A204.1 (cell line): ENCODE measurements around the gene NR6A1.

ENCODE experiments used
- FAIRE-seq: peaks from 2 replicates; lab custom pipeline; 2012; peaks lifted over from hg19 to GRCh38; lab: Jason Lieb, UNC

NR6A1 gene

GRCh38 chr9:124485201-124485600 lies 285.9 kb downstream of the NR6A1 start:
- no peak for FAIRE-seq

DNA sequence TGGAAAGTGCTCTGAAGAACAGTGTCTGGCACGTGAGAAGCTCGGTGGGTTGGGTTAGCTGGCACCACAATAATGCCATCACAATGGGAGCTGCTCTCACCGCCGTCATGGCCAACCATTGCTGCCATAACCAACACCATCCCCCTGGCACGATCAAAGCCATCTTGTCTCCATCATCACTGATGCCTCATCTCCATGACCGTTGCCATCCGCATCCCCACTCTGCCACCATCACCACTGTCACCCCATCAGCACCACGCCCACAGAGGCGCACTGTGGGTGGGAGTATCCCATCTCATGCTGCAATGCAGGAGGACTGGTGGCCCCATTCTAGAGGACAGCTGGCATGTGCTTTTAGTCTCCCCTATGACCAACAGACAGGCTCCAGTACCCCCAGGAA lies 287.6 kb downstream of the NR6A1 start:
- FAIRE-seq: no peak

DNA sequence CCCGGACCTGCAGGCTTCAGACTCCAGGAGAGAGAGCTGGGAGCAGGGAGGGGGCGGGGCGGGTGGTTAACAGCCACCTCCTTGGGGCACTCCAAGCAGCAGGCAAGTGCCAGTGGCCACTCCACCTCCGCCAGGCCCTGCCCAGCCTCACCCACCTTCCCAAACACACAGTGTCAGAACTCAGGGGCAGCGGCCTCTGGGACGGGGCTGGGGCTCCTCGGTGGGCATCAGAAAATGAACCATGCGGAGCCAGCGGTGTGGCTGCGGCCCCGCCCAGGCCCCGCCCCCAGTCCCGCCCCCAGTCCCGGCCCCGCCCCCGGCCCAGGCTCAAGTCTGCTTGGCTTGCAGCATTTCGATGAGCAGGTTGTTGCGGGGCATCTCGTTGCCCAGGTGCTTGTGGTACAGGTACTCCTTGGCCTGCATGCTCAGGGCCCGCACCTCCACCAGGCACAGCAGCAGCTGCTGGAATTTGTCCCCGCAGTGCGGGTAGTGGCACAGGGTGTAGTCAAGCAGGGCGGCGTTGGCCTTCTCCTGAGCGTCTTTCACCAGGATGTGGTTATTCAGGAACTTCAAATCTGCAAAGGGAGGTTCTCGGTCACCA lies 288.6 kb downstream of the NR6A1 start:
- no peak for FAIRE-seq

- FAIRE-seq: no peak
Measured at GRCh38 chr9:124481115-124481514, 290.0 kb downstream of the NR6A1 start.

GRCh38 chr9:124480621-124480981 lies 290.5 kb downstream of the NR6A1 start:
- no peak for FAIRE-seq

DNA sequence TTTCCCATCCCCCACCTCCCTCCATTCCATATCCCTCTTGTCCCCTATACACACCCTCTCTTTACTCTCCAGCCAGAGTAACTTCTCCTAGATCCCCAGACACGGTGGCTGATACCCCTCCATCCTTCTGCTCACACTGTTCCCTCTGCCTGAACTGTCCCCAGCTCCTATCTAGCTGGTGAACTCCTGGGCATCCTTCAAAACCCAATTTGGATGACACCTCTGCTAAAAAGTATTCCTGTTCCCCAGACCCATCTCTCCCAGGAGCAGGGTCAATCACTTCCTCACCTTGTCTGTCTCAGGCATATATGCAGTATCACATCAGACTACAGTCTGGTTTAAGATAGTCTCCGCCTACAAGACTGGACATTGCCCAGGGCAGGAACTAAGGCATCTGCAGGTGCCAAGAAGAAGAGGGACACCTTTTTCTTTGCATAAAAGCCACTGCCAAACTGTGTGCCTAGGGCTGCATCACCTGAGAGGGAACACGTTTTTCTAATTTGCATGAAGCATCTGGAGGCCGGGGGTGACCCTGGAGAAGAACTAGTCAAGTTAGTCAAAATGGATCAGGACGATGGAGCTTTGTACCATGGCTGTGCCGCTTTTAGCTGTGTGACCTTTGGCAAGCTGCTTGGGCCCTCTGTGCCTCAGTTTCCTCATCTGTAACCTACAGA lies 291.0 kb downstream of the NR6A1 start:
- FAIRE-seq: no peak

DNA sequence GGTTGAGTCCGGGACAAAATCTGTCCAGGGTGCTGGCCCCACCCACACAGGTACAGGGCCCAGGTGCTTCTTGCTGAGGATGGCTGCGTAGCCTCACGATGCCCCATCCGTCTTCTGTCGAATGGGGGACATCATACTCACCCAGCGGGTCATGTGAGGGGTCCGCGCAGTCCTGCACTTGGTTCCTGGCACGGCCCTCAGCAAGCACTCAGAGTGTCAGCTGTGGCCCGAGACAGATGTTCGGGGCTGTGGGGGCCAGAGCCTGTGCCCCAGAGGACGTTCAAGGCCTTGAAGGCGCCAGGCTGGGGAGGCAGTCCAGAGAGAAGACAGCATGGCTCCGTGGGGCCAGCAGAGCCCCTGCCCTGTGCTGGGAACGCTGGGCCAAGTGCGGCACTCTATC lies 291.7 kb downstream of the NR6A1 start:
- FAIRE-seq: no peak

DNA sequence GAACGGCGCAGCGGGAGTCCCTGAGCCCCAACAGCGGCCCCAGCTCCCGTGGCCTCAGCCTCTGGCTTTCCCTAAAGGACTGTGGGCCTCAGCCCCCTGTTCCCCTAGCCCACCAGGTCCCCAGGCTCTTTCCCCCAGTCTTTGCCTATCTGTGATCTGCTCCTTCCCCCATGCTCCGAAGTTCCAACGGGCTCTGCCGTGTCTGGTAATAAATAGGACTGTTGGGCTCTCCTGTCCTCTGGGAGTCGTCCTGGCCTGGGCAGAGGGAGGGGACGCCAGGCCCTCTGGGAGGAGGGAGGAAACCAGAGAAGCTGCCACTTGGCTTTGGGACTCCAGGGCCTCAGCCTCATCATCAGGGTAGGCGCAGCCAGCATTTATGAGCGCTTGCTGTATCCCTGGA lies 292.8 kb downstream of the NR6A1 start:
- no peak for FAIRE-seq

DNA sequence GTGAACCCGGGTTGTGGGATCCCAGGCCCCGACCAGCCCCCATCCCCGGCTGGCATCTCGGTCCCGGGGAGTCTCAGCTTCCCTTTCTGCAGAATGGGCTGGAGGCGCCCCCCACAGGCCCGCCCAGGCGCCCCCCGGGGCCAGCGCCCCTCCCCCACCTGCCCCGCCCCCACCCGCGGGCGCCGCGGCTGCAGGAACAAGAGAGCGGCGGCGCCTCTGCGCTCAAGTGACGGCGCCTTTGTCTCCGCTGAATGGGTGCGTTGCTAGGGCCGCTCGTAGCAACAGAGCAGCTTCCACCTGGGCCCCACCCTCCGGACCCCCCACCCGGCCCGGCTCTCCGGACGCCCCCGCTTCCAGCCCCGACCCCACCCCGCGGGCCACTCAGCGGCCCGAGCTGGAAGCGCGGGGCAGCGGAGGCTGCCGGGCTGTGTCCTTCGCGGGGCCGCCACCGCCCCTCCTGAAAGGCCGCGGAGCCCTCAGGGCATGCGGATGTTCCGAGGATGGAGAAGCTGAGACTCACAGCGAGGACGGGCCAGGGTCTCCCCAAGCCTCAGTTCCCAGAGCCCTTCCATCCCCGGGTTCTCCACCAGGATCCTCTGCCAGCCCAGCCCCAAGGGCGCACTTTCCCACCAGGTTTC lies 293.3 kb downstream of the NR6A1 start:
- no peak for FAIRE-seq

DNA sequence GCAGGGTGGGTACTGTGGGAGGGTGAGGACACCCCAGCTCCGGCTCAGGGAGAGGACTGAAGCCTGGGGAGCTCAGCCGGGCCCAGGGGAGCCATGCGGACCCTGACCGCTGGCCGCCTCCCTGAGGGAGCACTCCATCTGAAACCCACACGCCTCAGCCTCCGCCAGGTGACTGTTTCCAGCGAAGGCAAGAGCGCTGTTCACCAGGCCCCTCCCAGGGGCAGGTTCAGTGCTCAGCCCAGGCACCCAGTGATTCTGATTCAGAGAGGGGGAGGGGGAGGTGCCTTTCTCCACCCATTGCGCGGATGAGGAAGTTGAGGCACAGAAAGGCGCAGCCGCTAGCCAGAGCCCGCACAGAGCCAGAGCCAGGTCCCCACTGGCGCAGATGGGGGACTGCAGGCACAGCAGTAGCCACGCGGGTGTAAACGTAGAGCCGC lies 293.9 kb downstream of the NR6A1 start:
- no peak for FAIRE-seq

DNA sequence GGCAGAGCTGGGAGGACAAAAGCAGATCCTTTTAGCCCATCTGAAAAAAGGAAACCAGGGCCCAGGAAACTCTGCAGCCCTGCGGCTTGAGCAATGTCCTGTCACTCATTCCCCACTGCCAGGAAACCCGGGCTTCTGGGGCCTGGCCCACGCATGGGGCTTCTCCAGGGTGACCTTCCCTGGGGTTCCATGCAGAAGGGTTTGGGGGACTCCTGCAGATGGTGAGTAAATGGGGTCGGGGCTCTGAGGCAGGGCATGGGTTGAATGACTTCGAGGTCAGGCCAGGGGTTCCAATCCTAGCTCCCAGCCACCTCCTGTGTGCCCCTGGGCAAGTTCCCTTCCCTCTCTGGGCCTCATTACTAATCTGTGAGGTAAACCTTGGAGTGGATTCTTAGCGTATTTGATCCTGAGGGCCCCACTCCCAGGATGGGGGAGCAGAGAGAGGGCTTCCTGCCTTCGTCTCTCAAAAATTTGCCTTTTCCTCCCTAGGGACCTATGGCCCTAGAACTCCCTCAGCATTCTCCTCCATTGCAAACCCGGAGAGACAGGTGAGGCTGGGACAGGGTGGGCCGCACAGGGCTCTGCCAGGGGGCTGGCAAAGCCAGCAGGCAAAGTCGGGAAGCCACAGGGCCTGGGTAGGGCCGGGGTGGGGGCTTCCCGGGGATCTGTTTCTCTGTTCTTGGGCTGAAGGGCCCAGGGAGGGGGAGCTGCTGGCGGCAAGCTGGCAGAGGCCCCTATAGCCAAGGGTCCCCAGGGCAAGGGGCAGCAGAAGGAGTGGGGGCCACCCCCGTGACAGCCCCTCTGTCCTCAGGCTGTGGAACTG lies 295.0 kb downstream of the NR6A1 start:
- no peak for FAIRE-seq

DNA sequence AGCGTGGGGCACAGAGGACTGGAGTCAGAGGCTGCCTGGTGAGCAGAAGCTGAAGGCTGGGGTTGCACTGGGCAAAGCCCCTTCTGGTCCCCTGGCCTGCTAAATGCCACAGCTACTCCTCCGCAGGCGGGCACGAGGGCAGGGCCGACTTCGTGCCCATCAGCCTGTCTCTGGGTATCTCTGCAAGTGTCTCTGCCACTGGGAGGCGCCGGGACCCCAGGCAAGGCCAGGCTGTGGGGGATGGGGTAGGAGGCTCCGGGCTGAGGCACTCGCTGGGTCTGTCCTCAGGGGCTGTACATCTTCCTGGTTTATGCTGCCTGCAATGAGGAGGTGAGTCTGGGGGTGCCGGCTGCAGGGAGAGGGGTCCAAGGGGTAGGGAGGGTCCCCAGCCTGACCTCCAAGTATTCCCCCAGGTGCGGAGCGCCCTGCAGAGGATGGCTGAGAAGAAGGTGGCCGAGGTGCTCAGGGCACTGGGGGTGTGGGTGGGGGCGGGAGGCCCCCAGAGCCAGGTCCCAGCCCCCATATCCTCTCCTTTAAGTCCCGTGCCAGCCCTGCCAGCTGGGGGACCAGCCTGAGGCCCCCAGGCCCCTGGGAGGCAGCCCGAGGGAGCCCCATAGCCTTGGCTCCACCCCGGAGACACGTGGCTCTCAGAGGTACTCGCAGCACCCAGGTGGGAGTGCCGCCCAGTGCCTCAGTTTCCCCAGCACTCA lies 295.8 kb downstream of the NR6A1 start:
- no peak for FAIRE-seq

DNA sequence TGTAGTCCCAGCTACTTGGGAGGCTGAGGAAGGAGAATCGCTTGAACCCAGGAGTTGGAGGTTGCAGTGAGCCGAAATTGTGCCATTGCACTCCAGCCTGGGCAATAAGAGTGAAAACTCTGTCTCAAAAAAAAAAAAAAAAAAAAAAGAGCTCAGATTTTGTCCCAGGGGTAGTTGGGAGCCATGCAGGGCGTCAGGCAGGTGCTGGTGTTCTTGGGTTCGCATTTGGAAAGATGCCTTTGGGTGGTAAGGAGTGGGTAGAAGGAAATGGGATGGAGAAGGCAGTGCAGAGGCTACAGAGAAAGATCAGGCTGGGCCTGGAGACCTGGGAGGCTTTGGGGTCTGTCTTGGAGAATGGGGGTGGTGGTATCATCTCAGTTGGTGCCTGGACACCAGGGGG lies 297.0 kb downstream of the NR6A1 start:
- no peak for FAIRE-seq

DNA sequence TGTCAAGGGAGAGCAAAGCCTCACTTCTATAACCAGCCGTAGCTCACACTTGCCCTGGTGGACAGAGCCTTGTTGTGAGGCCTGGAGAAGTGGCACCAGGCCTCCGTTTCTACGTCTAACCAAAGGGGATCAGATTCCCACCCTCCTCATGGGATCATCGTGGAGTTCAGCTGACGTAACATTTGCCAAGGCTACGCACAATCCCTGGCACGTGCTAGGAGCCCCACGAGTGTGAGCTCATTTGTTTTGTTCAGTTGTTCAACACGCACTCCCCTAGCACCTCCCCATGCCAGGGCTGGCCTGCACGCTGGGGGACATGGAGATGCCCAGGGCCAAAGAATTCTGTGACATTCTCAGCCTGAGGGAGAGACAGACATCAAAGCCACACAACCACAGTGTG lies 297.8 kb downstream of the NR6A1 start:
- FAIRE-seq: no peak

GRCh38 chr9:124472770-124473169 lies 298.3 kb downstream of the NR6A1 start:
- no peak for FAIRE-seq

DNA sequence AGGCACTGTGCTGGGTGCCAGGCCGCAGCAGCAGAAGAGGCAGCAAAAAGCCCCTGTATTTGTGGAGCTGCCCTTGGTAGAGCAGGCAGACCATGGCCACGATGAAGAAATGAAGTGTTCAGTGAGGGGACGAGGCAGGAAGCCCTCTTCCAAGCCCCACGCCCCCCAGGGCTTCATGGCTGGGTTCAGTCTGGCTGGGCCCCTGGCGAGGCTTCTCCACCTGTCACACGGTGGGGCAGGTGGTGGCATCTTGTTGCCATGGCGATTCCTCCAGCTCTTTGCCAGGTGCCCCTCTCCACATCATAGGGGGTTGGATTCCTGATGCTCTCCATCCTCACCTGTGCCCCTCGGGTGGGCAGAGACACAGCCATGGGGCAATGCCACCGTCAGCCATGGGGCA lies 299.4 kb downstream of the NR6A1 start:
- no peak for FAIRE-seq

GRCh38 chr9:124470726-124471125 lies 300.4 kb downstream of the NR6A1 start:
- no peak for FAIRE-seq

DNA sequence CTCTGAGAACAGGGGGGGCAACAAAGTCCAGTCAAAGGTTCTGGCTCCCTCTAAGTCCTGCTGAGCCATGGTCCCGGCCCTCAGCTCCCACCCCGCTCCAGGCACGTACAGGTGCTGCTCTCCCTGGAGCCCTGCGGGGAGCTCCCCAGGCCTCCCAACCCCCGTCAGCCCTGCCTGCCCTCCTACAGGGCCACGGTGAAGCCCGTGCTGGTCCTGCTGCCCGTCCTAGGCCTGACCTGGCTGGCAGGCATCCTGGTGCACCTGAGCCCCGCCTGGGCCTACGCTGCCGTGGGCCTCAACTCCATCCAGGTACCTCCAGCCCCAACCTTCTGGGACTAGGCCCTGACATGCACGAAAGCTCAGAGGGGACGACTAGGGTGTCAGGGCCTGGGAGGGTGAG lies 300.8 kb downstream of the NR6A1 start:
- FAIRE-seq: no peak

GRCh38 chr9:124469011-124469832 lies 301.9 kb downstream of the NR6A1 start:
- no peak for FAIRE-seq

GRCh38 chr9:124468061-124468740 lies 302.9 kb downstream of the NR6A1 start:
- no peak for FAIRE-seq
